Mononuclear cell (primary cell): ENCODE results near the gene MORN1. TPM values are rescaled to one million over a fixed set of nuclear protein-coding genes. Genes with fewer than 3 reads are reported as not detected.

Experiments used
- H3K27me3 ChIP-seq: 2 replicates; pipeline ENCODE4 v1.6.0; 2011; ENCODE audit warnings: low read length, control low read depth; ENCODE audit not compliant: insufficient read depth
- H3K4me1 ChIP-seq: 2 replicates; pipeline ENCODE4 v1.5.1; 2011; ENCODE audit warnings: mild to moderate bottlenecking, low read length, control low read depth; ENCODE audit not compliant: insufficient read depth
- H3K4me3 ChIP-seq: 2 replicates; pipeline ENCODE4 v1.5.1; 2011; ENCODE audit warnings: mild to moderate bottlenecking, low read length, moderate library complexity
- H3K9me3 ChIP-seq: 2 replicates; pipeline ENCODE4 v1.5.1; 2011; ENCODE audit warnings: low read depth, mild to moderate bottlenecking, control low read depth, low read length
- total RNA-seq: library from RNA; depleted of rRNA; stranded (reverse); fragments of >200 nt; gene quantifications from one replicate; pipeline ENCODE4 v1.2.3, GENCODE V29; 2012

Gene MORN1
- total RNA-seq, 1 donor = 4.2 TPM

DNA sequence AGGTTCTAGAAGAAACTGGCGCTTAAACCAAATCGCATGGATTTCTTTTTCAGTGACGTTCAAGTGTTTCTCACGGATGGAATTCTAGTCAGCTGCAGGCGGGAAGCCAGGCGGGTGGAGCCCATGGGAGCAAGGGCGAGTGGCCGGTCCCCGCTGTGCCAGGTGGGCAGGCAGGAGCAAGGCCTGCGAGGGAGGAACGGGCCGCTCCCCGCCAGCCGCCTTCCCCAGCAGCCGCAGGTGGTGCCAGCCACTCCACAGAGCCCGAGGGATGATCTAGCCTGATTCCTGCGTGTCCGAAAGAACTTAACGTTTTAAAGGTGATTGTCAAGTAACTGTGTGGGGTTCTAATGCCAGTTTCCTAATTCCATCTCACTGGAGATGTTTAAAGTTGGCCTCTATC is 11.9 kb upstream of the MORN1 start:
- no peak overlapping the region for H3K4me3 ChIP-seq
- no peaks in the 10 kb centered on the region for H3K4me1 ChIP-seq
- H3K9me3 ChIP-seq = no peaks in the 10 kb centered on the region
- H3K27me3 ChIP-seq = no peaks in the 10 kb centered on the region

DNA sequence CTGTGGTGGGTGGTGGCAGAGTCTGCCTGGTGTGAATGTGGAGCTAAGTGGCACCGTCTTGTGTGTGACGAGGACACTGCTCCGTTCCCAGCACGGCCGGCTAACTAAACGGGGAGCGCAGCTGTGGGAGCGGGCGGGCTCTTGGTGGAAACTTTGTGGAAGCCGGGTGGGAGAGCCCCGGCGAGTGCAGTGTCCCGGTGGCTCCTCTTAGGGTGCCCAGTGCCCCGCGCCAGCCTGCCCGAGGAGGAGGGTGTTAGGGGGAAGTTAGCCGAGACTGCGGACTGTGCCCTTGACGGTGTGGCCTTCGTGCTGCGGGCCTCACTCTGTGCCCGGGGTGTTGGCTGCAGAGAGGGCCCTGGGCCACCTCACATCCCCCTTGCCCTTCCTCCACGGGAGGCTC is 11.1 kb upstream of the MORN1 start:
- Histone ChIP-seq H3K27me3 (no peaks in the 10 kb centered on the region), H3K9me3 (no peaks in the 10 kb centered on the region), H3K4me3 (no peak overlapping the region), H3K4me1 (no peaks in the 10 kb centered on the region)

DNA sequence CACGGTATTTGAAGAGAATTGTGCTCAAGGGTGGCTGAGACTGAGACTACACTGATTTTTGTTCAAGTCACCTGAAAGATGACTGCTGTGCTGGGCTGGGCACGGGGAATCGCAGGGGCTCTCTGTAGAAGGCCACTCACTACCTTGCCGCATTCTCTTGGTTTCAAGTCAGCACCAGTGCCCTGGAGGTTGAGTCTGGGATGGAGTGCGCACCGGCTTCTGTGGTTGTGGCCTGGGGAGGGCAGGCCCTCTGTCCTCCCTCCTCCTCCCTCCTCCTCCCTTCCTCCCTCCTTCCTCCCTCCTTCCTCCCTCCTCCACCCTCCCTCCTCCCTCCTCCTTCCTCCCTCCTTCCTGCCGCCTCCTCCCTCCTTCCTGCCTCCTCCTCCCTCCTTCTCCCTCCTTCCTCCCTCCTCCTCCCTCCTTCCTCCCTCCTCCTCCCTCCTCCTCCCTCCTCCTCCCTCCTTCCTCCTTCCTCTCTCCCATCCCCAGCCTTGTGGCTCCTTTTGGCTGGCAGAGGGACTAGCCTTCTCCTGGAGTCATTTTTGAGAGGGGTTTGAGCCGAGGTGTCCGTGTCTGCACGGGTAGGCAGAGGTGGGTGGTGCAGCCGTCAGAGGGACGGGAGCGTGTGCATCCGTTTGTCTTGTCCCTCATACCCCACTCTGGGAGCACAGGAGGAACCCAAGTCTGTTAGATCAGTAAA is 9.7 kb upstream of the MORN1 start:
- H3K4me1 ChIP-seq = no peaks in the 10 kb centered on the region
- H3K27me3 ChIP-seq = no peaks in the 10 kb centered on the region
- H3K9me3 ChIP-seq = no peaks in the 10 kb centered on the region

DNA sequence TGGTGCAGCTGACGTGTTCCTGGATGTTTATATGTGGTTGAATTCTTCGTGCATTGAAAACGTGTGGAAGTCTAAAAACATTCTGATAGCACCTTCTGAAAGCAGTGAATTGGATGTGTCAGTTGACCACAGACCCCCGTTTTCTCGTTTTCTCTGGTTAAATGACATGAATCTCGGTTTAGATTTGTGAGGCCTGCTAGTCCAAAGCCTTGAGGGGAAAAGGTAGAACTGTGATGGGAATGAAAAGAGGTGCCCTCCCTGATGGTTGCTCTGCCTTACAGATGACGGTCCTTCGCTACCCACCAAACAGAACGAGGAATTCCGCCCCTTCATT is 9.2 kb upstream of the MORN1 start:
- no peak overlapping the region for H3K4me3 ChIP-seq
- H3K27me3 ChIP-seq = no peaks in the 10 kb centered on the region
- H3K9me3 ChIP-seq = no peaks in the 10 kb centered on the region
- no peaks in the 10 kb centered on the region for H3K4me1 ChIP-seq

More for the DNA sequence above, 9.7 kb upstream of the MORN1 start:
- H3K4me3 ChIP-seq = no peak overlapping the region

DNA sequence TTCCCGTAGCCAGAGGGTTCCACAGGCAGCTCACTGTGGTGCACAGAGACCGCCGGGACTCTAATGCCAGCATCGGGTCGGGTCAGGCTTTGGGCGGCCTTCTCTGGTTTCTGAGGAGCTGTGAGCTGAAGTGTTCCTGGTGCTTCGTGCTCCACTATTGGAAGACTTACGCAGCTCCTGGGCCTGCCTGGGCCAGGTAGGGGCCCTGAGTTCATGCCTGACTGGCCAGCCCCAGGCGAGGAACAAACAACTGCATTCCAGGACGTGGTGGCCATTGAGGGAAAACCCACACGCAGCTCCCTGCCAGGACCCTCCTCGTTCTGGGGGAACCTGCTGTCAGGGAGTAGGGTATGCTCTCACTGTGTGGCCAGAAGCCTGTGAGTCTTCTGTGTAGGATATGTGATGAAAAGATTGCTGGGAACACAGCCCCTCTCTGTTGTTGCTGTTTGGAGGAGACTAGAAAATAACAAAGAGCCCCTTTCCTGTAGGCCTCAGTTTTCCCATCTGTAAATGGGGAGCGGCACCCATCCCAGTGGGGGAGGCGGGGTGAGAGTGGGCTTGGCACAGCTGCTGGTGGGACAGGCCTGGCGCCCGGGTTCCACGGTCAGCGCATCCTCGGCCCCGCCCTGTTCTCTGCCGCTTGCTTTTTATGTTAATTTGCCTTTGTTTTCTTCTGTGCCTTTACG is 8.7 kb upstream of the MORN1 start:
- Histone ChIP-seq H3K9me3 (no peaks in the 10 kb centered on the region), H3K4me3 (no peak overlapping the region), H3K4me1 (peaks cover 1% of the 10 kb centered on the region), H3K27me3 (no peaks in the 10 kb centered on the region)

DNA sequence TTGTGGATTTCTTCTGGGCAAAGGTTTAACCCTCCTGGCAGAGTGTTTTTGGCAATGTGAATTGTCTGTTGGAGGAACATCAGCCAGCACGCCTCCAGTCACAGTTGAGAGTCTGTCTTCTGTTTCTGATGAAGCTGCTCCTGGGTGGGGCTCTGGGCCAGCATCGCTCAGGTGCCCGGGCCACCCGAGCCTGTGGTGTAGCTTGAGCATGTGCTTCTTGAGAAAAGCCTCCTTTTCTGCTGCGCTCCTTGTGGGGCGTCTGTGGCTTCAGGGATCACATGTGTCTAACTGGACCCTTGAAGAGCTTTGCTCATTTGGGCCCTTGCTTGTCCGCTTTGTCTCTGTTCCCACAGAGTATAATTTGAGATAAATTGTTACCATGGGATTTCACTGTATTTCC is 7.5 kb upstream of the MORN1 start:
- Histone ChIP-seq H3K9me3 (no peaks in the 10 kb centered on the region), H3K4me1 (peaks cover 12% of the 10 kb centered on the region), H3K4me3 (no peak overlapping the region), H3K27me3 (no peaks in the 10 kb centered on the region)

DNA sequence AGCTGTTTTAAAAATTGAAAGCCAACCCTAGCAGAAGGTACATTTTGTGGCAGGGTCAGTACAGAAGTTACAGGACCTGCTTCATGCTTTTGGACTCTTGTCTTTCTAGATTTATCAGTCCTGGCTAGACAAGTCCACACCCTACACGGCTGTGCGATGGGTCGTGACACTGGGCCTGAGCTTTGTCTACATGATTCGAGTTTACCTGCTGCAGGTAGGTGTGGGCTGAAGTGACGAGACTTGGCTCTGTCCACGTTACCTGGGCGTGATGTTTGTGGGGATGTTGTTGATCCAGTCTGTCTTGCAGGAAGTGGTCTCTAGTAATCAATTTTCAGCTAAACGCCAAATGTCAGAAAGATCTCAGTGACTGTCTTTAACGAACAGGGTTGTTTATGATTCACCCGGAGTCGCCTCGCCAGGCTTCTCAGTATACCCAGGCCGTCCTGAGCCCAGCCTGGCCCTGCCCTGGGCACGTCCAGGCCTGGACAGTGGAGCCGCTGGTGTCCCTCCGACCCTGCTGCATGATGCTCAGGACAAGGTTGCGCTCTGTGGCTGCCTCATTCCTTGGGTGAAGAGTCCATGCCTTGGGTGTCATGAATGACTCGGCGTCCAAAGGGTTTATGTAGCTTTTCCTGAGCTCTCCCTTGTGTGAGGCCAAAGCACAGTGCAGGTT is 5.8 kb upstream of the MORN1 start:
- no peaks in the 10 kb centered on the region for H3K27me3 ChIP-seq
- no peak overlapping the region for H3K4me3 ChIP-seq
- H3K9me3 ChIP-seq = no peaks in the 10 kb centered on the region
- peaks cover 29% of the 10 kb centered on the region for H3K4me1 ChIP-seq

DNA sequence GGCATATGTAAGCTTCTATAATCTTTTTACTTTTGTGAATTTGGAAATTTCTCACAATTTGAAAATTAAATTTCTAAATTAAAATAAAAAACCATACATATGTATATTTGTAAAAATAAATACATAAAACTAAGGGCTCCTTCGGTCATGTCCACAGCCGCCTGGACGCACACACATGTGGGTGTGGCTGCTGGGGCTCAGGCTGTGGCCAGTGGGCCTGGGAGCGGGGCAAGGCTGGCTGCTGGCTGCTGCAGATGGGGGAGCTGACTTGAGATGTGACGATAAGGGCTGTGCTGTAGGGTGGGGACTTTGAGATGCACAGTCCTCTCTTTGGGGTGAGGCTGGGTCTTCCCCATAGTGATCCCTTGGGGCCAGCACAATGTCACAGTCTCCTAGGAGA is 5.1 kb upstream of the MORN1 start:
- no peaks in the 10 kb centered on the region for H3K27me3 ChIP-seq

DNA sequence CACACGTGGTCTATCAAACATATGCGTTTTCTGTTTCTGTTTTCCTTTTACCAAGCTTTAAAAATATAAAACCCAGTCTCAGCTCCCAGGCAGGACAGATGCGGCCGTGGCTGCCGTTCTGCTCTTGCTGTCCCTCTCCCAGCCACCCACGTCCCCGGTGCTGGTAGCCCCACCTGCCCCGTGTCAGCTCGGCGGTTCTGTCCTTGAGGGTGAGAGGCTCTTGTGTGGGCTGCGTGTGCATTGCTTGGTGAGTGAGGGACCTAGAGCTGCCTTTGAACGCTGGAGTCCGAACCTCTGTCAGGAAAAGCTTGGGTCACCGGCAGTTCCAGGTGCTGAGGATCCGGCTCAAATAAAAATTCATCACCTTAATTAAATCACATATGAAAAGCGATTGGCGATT is 4.7 kb upstream of the MORN1 start:
- Histone ChIP-seq H3K27me3 (no peaks in the 10 kb centered on the region), H3K9me3 (no peaks in the 10 kb centered on the region), H3K4me1 (peaks cover 30% of the 10 kb centered on the region), H3K4me3 (no peak overlapping the region)

More for the DNA sequence above, 5.1 kb upstream of the MORN1 start:
- Histone ChIP-seq H3K4me3 (no peak overlapping the region), H3K4me1 (peaks cover 29% of the 10 kb centered on the region), H3K9me3 (no peaks in the 10 kb centered on the region)

DNA sequence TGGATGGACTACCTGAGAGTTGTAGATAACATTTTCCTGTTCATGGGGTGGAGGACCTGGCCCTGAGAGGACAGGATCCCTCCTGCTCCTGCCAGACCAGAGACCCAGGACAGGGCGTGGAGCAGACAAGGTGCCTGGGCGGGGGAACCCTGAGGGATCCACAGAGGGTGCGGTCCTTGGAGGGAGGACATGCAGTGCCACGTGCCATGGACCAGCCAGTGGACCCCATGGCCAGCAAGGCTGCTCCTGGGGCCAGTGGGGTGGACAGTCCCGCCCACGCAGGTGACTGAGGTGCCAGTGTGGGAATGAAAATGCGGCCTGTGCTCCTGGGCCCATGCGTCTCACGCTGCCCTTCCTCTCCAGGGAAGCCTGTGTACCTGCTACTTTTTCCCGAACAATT is 3.9 kb upstream of the MORN1 start:
- Histone ChIP-seq H3K9me3 (no peaks in the 10 kb centered on the region), H3K4me1 (peaks cover 38% of the 10 kb centered on the region), H3K27me3 (no peaks in the 10 kb centered on the region), H3K4me3 (no peak overlapping the region)

DNA sequence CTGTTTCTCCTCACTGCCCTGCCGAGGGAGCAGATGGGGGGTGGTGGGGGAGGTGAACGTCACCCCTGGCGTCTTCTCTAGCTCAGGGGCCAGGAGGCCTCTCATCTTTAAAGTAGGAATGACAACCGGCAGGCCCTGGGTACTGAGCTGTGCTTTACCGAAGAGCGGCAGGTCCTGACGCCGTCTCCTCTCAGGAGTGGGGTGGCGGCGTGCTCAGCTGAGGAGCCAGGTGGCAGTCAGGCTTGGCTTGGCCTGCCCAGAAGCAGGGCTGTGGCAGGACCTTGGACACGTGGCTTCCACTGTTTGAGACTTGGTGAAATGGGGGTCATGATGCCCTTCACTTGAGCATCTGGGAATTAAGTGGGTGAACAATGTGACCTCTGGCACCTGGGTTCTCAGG is 3.4 kb upstream of the MORN1 start:
- Histone ChIP-seq H3K9me3 (no peaks in the 10 kb centered on the region), H3K4me3 (no peak overlapping the region), H3K27me3 (no peaks in the 10 kb centered on the region), H3K4me1 (peaks cover 39% of the 10 kb centered on the region)

DNA sequence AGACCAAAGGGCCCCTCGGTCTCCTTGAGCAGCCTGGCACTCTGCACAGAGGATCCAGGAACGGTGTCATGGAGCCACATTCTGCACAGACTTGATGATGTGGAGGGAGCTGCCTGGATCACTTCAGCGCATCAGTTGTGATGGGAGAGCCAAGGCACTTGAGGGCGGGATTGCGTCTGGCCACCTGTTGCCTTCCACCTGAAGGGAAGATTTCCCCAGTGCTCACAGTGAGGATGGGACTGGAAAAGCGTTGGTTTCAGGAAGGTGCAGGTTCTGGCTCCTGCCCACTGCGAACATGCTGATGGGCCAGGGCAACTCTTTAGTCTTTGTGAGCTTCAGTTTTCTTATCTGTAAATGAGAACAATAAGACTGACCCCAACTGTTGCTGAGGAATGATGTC is 2.9 kb upstream of the MORN1 start:
- Histone ChIP-seq H3K9me3 (no peaks in the 10 kb centered on the region), H3K4me3 (no peak overlapping the region), H3K4me1 (peaks cover 39% of the 10 kb centered on the region), H3K27me3 (no peaks in the 10 kb centered on the region)

DNA sequence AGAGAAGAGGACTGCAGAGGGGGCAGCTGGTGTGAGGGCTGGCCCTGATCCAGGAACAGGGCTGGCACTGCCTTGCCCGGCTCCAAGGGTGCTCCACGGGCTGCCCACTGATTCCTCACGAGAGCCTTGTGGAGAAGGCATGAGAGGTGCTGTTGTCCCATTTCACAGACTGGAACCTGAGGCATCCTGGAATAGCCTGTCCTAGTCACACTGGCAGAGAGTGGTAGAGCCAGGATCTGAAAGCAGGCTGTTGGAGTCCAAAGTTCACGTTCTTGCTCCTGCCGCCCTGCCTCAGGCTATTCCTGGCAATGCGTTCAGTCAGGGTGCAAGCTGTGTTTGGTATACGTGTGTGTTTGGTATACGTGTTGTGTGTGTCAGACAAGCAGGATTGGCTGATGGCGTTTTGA is 2.1 kb upstream of the MORN1 start:
- no peaks in the 10 kb centered on the region for H3K9me3 ChIP-seq
- H3K27me3 ChIP-seq = no peaks in the 10 kb centered on the region
- no peak overlapping the region for H3K4me3 ChIP-seq
- peaks cover 39% of the 10 kb centered on the region for H3K4me1 ChIP-seq

DNA sequence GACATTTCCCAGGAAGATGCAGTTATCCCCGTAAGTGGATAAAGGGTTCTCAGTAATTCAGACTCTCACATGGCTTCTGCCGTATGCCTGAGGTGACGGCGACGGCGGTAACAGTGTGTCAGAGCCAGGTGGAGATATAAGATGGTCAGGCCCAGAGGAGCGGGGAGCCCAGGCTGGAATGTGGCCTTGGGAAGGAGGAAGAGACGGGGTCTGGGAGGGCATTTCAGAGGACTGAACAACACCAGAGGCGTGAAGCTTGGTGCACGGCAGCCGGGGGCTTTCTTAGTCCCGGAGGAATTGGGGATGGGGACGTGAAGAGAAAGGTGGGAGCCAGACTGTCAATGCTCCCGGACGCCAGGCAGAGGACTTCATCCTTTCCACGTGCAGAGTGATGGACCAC is 1.3 kb upstream of the MORN1 start:
- Histone ChIP-seq H3K27me3 (no peaks in the 10 kb centered on the region), H3K4me3 (peak overlapping the region; percentile 68), H3K9me3 (no peaks in the 10 kb centered on the region), H3K4me1 (peaks cover 39% of the 10 kb centered on the region)

DNA sequence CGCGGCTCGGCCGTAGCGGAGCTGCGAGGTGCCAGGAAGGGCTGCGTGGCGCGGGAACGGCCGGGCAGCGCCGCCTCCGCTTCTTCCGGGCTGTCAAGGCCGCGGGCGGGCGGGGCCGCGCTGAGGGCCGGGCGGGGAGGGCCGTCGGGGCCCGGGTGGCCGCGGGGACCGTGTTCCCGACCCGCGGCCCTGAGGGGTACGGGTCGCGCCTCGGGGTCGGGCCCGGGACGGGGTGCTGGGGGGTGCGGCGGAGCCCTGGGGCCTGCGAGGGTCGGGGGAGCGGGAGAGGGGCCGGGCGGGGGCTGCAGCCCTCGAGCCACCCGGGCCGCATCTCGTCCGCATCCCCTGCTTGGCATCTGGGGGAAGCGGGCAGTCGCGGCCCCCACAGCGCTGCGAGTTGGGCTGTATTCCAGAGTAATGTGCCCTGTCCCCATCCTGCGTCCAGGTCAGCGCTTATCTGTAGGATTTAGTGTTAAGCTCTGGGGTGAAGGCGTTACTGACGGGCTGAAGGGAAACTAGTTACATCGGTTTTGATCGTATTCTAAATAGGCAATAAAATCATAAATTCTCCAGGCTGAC is 666 bp upstream of the MORN1 start:
- H3K4me3 ChIP-seq = peak overlapping the region; percentile 68
- H3K9me3 ChIP-seq = no peaks in the 10 kb centered on the region

More for the DNA sequence above, 666 bp upstream of the MORN1 start:
- Histone ChIP-seq H3K27me3 (no peaks in the 10 kb centered on the region), H3K4me1 (peaks cover 39% of the 10 kb centered on the region)
